HG02610 (cell line): ENCODE measurements around the gene LSAMP.
"Not testable (repeated sequence)": the region's sequence is repeated elsewhere in the genome, so short reads cannot be mapped to it uniquely, and the experiment has no call there.

Experiments
- ATAC-seq: cut with Tn5 transposase; IDR thresholded peaks from one replicate; pipeline ENCODE4 v1.9.1; 2021; ENCODE audit warnings: mild to moderate bottlenecking, moderate library complexity; ENCODE audit not compliant: unreplicated experiment

Gene LSAMP

DNA sequence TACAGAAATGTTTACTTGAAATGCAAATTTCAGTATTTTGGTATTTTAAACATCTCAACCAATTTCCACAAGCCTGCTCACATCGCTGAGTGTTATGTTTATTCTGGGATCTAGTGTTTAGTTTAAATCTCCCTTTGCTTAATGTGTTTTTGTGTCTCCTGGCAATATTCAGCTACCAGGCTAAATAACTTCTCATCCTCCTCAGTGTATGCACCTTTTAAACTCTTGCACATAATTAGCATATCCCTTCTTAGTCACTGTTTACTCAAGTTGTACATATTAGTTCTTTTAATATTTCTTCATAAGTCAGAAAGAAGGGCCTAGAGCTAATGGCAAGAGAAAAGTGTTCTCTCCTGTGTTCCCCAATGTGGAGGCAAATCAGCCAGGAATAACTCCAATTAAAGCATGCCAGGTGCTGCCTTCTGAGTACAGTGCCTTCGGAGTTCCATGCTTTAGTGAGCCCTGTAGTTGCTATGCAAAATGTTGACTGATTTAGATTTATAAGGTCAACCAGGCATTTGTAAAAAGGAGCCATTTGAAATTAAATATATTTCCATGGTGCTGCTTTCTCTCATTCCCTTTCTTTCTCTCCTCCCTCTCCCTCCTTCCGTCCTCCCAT, 587.7 kb downstream of the LSAMP start:
- ATAC-seq, result no peak

DNA sequence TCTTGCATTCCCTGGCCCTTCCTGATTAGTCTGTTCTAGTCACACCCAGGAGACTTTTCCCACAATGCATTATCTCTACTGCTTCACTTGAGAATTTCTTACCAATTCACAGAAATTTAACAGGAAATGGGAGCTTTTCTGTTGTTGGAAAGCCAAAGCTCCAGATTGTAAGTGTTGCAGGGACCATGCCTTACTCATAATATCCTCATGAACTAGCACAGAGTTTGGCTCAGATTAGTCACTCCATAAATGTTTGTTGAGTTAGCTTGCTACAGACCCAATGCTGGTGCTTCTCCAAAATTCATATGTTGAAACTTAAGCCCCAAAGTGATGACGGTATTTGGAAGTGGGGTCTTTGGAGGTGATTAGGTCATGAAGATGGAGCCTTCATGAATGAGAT, 589.4 kb downstream of the LSAMP start:
- ATAC-seq, result no peak

DNA sequence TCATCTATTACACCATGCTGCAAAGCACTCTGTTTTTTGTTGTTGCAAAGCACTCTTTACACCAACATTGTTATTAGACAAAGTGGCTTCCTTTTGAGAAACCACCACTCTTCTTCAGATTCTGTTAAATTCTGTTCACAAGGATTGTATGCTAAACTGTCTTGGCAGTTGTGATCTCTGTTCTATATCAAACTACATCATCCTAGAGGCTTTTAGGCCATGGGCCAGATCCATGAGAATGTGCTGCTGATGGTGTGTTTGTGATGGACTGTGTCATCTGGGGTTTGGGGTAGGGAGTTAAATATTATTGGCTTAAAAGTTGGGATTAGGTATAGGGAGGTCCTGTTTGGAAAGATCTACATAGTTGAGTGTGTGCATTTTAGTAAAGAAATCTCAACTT, 592.2 kb downstream of the LSAMP start:
- no peak for ATAC-seq

DNA sequence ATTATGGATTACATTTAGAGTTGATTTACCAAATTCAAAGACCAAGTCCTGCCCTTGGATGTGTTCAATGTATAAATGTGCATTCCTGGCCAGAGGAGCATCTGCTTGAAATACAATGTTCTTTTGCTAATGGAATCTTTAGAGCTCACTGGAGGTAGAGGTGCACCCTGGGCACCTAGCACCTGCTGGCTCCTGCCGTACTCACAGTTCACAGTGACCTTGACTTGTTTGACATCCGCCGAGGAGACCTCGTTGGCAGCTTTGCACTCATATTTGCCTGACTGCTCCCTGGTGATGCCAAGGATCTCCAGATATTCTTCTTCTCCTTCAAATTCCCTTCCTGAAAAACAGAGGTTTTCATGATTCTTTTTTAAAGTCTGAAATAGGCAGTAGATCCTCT, 593.0 kb downstream of the LSAMP start:
- ATAC-seq, result no peak

DNA sequence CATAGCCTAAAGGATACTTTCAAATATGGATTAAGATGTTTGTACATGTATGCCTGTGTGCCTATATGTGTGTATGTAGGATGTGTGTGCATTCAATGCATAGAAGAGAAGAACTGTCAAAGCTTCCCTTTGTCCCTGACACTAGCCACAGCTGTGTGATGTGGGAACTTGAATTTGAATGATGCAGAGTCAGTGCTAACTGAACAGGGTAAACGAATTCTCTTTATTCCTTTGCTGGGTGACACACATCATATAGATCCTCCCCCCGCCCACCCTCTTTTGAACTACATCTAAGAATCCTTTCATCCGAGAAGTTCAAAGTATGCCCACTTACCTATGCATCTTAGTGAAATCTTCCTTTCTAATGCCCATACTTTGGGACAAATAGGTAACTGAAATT, 593.7 kb downstream of the LSAMP start:
- no peak for ATAC-seq

DNA sequence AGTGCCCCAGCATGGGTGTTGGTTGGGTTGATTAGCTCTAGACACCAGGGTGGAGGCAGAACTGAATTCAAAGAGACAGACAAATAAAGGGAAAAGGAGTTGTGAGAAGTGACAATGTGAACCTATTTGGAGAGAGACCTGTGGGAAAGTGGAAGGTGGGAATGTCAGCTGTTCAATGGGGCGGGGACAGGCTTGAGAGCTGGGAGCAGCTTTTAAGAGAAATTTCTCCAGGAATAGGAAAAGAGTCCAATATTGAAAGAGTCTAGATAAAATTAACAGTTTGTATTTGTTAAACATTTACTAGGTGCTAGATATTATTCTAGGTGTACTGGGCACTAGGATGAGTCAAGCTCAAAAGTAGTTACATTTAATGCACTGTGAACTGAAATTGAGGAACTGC, 596.6 kb downstream of the LSAMP start:
- ATAC-seq, result no peak

DNA sequence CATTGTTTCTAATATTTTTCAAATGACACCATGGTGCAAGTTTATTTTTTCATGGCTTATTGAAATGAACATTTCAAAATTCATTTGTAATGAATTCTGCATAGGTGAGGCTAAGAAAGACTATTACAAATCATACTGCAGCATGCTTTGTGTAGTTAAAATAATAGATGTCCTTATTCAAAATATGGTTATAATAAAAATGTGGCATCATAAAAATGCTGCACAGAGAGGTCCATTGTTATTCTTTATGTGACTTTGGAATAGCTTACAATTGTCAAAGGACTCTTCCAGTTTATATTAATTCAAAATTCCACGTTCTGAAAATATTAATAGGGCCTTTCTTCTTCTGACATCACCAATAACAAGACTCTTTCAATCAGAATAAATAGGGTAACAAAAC, 599.3 kb downstream of the LSAMP start:
- no peak for ATAC-seq

DNA sequence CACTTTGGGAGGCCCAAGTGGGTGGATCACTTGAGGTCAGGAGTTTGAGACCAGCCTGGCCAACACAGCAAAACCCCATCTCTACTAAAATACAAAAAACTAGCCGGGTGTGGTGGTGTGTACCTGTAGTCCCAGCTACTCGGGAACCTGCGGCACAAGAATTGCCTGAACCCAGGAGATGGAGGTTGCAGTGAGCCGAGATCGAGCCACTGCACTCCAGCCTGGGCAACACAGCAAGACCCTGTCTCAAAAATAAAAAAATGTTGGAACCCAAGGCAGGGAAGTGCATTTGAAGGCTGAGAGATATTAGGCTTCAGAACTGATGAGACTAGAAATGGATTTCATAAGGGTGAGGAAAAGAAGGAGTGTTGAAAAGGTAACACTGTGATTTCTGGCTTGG, 600.6 kb downstream of the LSAMP start:
- ATAC-seq, result not testable (repeated sequence)

DNA sequence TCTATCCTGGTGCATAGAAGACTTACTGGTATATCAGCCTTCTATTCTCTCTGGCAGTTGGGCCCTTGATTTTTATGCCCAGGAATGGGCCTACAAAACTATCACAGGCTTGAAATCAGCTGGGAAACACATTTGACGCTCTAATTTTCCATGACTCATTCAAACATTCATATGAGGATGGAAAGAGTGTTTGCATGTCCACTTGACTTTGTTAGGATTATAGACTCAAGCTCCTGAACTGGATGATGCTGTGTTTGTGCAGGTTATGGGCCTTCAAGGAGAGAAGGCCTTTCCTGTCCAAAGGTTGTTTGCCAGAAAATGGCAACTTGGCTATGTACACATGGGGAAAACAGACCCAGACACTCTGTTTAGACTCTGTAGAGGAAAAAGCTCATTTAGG, 602.1 kb downstream of the LSAMP start:
- ATAC-seq, result no peak

DNA sequence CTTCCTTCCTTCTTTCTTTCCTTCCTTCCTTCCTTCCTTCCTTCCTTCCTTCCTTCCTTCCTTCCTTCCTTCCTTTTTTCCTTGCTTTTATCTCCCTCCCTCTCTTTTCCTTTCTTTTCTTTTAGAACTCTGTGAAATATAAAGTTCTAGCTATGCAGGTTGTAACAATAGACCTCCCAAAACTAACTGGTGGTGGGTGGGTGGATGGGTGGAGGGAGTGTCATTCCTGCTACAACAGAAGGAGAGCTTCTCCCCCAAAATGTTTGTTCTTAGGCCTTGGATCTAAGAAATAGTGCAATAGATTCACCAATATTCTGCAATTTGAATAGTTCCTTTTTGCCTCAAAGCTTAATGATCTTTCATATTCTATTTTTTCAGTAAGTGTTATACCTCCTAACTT, 606.0 kb downstream of the LSAMP start:
- ATAC-seq, result no peak

DNA sequence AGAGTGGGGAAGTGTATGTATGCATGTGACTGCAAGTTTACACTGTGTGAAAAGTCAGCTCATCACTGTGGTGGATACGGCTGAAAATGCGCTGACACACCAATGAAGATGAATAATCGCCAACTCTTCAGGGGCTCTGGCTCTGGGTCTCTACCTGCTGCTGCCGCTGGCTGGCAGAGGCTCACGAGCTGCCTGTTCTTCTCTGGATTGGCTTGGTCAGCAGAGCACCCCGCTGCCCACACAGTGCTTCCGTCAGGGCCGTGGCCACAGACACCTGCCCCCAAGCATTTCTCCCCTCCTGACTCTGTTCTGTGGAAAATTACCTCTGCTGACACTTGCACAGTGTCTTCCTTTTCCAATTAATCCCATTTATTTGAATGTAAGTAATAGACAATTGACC, 606.5 kb downstream of the LSAMP start:
- no peak for ATAC-seq

DNA sequence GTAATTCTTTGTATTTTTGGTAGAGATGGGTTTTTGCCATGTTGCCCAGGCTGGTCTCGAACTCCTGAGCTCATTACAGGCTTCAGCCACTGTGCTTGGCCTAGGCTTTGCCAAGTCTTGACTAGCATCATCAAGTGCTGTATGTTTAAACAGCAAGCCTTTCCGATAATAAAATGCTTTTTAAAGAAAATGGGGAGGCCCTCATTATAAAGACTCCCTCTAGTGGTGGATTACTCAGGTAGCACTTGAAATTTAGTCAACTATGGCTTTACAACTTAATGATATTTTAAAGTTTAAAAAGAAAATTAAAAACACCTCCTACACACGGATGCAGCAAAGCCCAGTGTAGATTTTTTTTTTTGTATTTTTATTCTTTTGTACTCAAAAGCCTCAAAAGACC, 608.3 kb downstream of the LSAMP start:
- no peak for ATAC-seq

DNA sequence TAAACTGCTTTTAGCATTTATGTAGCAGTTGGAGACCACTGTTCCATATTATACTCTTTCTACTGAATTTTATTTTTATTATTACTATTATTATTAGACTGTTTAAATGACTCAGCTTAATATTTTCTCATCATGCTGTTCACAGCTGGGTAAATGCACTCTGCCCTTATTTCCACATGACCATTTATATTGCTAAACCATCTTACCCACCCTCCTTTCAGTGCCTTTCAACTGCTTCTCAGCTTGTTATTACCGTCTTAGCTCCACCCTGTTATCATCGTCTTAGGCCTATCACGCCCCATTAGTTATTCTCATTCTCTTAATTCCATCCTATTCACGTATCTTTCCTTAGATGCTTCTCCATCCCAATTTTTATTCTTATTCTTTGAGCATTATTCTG, 609.3 kb downstream of the LSAMP start:
- no peak for ATAC-seq

DNA sequence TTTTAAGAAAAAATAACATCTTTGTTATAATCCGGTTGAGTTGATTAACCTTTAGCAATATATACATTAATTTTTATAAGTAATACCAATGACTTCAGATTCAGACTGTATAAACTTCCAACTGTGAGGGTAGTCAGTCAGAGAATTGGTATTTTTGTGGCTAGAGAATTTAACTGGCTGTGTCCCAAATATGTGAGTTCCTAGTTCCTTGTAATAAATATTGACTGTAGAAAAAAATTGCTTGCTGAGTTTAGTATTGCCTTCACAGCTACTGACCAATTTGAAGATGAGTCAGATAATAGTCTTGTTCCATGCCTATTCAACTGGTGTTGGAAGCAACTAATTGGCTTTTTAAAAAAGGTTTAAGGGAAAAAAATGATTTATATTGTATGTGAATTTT, 611.2 kb downstream of the LSAMP start:
- ATAC-seq, result no peak

DNA sequence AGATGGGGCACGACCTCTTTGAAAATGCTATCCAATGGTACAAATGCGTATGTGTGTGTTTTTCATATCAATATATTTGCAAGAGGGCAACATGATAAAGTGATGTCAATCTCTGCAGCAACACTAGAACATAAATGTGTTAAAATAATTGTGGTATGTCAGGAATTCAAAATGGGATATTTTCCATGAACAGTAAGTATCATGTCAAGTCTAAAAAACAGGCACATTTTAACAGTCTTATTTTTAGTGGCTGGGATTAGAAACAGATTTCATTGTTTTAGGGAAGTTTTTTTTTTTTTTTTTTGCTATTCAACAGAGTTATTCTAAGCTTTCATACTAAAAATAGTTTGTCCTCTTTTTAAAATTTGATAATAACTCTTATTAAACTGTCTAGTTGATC, 612.2 kb downstream of the LSAMP start:
- no peak for ATAC-seq

DNA sequence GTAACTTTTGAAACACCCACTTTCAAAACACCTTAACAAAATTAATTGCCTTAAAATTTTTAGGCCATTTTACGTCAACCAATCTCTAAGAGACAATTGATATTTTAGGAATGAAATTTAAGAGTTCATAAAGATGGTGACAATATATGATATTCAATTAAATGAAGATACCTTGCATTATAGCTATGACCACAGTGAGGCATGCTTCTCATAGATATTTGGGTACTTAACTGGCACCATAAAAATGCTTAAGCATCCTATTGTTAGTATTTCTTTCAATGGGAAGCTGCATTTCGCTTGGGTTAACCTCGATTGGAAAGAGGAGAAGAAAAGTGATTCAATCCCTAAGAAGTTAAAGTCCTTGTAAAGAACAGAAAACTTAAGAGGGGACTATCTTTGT, 613.0 kb downstream of the LSAMP start:
- ATAC-seq, result no peak

DNA sequence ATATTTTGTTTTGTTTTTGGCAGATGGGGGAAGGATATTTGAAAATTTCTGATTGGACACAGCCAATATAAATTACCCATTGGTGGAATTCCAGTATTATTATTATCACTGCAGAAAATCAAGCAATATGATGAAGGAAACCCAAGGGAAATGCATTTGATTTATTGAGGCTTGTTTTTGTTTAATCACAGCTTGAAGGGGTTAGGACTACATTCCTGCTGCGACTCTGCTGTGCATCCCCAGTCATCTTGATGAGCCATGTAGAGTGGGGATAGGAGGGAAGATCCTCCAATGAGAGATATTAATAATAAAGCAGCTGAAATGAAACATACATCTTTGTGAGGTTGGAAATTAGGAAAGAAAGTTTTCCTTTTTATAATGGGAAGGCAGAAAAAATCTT, 613.4 kb downstream of the LSAMP start:
- no peak for ATAC-seq

DNA sequence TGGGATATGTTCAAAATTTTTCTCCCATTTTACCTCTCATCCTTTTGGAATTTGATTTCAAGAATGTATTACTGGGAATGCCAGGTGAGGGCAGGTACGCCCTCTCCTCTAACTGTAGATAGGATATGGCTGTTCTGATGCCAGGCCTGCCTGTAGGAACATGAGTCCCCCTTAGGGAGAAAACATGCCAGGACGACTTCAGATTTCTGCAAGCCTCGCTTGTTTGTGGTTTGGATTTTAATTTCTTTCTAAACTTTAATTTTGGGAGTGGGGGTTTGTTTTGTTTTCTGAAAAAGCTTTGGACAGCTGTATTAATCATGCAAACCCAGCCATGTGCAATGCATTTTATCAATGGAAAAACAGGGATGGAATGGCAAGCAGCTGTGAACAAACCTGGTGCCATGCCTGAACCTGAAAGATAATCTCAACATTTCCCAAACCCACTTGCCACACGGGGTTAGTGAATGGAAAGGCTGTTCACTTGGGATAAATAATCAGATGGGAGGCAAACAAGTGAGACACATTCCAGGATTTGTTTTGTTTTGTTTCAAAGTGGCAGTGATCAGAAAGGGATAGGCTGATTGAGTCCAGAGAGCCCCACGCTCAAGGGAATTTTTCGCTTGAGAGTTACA, 614.4 kb downstream of the LSAMP start:
- ATAC-seq, result no peak

DNA sequence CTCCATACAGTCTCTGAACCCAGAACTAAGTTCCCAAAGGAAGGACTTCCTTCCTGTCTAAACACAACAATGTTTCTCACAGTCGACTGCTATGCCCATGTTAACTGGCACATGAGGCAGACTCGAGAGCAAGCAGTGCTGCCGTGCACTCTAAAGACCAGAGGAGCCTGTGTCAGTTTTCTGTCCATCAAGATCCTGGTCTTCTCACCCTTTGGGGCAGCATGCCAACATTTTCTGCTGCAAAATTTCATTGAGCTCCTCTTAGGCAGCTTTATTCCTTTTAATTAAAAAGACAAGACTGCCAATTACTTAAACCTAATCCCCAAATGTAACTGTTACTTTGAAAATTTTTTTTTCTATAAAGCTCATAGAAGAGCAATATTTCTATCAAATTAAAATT, 616.9 kb downstream of the LSAMP start:
- no peak for ATAC-seq

DNA sequence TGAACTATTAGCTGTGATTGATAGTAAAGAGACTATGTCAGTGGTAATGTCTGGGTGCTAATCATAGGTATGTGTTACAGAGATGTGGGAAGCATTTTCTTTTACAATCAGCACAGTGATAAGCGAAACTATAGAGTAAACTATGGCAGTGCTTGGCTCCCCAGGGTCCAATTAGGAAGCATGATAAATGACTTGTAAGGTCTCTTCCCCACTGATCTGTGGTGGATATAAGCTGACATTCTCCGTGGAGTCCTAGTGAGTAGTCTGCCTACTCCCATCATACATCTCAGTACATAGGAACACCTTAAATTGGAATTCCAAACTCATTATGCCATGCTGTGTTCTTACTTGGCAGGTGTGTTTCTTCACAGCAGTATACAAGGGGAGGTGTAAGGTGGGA, 617.8 kb downstream of the LSAMP start:
- ATAC-seq, result no peak

DNA sequence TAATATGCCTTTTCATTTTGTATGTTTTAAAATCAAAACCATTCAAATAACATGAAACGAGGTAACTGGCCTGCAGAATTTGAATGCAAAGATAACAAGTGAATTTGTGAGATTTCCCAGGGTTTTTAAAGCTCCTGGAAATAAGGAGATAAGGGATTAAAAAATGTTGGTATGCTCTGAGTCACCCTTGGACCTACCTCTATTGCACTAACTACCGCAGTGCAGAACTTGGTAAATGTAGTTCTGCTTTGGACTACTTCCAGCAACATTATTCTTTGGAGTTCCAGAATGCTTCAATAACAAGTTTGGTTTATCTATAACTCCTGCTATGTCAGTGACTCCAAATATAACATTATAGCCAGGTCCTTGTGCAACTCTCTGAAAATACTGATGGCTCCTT, 620.2 kb downstream of the LSAMP start:
- no peak for ATAC-seq

DNA sequence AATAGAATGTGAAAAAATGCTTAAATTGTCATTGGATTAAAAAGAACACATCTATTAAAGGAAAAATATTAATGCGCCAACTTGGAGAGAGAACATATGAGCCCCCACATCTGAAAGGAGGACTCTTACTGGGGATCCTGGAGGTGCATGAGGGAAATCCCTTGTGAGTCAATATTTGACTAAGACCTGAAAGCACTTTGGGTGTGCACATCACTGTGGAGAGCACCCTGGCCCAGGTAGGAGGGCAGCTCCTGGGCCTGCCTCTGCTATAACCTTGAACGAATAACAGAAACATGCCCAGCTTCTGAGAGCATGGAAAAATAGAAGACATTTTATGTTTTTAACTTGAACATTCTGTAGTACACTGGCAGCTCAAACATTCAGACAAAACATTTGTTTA, 622.2 kb downstream of the LSAMP start:
- ATAC-seq, result no peak

DNA sequence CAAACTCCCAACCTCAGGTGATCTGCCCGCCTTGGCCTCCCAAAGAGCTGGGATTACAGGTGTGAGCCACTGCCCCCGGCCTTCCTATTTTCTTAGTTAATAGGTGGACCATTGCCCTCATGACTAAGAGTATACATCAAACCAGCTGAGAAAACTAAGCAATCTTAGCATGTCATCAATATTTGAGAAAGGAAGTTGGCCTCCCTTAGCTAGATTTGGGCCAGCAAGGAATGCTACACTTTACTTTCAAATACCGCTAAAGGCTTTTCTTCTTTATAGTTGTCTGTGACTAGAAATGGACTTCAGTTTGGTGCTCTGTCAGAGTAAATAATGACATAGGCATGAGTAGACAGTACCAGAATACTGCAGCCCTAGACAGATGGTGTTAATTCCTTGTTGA, 622.7 kb downstream of the LSAMP start:
- ATAC-seq, result no peak
